ENCODE measurements around the gene ANKRD29. TPM values are rescaled to one million over a fixed set of nuclear protein-coding genes. Genes with fewer than 3 reads are reported as not detected.

ANKRD29 gene
- total and polyA plus RNA-seq, 10 of the 15 experiments (the other 5 are each of a cell fraction or from before 2014, with no cell fraction given), result 0.53 to 9.2 (median 1.6) TPM

DNA sequence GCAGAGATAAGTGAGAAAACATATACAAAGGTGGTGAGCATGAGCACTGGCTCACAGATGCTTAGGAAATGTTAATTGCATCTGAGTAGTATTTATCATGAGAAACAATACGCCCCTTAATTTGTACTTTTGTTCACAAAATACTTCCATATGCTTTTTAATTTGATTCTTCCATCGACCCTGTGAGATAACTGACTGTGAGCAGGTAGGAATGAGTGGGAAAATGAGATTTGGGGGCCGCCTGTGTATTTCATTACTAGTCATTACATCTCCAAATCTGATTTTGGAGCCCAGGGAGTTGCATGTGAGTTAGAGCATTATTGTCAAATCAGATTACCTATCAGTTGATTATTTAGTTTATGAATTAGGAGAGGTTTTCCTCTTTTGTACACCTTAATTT, 39.7 kb downstream of the ANKRD29 start:
- H3K4me1 ChIP-seq (ENCODE audit: control insufficient read depth, insufficient read depth, low read length), result peaks cover 10% of the 10 kb centered on the region
- 24% methylated on average over 3 of the region's 3 CpGs for WGBS (ENCODE audit: insufficient coverage, insufficient replicate concordance, low lambda C conversion rate, missing lambda C conversion rate)
- BruUV-seq (replicated peaks), result no TSS peak
- in situ Hi-C loops (cut with MboI) (loop anchor here (5.0 to 10.0 kb wide), 2 partner anchors 184 to 502 kb away; no protein-coding TSS in a partner anchor), intact Hi-C loops (cut with micrococcal nuclease; ENCODE audit: unreplicated experiment) (loop anchor here (2.0 to 10.0 kb wide), 3 partner anchors 294 to 496 kb away; partner anchors contain the start of gene TTC39C)
- ATAC-seq, result no peak
- TF ChIP-seq CHD1 (IDR thresholded peaks at IDR 0.05; ENCODE audit: low read depth, low read length), result no peak
- TF ChIP-seq PAX8 (IDR thresholded peaks at IDR 0.05), result no peak
- TF ChIP-seq TARDBP (IDR thresholded peaks at IDR 0.05; ENCODE audit: borderline replicate concordance), result no peak
- TF ChIP-seq, protein P1, sequence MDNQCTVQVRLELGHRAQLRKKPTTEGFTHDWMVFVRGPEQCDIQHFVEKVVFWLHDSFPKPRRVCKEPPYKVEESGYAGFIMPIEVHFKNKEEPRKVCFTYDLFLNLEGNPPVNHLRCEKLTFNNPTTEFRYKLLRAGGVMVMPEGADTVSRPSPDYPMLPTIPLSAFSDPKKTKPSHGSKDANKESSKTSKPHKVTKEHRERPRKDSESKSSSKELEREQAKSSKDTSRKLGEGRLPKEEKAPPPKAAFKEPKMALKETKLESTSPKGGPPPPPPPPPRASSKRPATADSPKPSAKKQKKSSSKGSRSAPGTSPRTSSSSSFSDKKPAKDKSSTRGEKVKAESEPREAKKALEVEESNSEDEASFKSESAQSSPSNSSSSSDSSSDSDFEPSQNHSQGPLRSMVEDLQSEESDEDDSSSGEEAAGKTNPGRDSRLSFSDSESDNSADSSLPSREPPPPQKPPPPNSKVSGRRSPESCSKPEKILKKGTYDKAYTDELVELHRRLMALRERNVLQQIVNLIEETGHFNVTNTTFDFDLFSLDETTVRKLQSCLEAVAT (IDR thresholded peaks at IDR 0.05), result no peak
- no peak for TF ChIP-seq NFXL1 (IDR thresholded peaks at IDR 0.05; ENCODE audit: borderline replicate concordance)
- no peak for TF ChIP-seq MEF2A (IDR thresholded peaks at IDR 0.05; ENCODE audit: insufficient read depth, low read depth, low read length)
- TF ChIP-seq ESRRA (IDR thresholded peaks at IDR 0.05; ENCODE audit: low read length), result no peak
- TF ChIP-seq NRF1 (conservative IDR thresholded peaks at IDR 0.05; ENCODE audit: low read depth, low read length), result no peak
- TF ChIP-seq MYC (IDR thresholded peaks at IDR 0.05; ENCODE audit: insufficient read depth, insufficient read length, insufficient replicate concordance, low read length, severe bottlenecking), result no peak
- H3K36me3 ChIP-seq (ENCODE audit: control insufficient read depth in 2 of 2, insufficient read depth in 2 of 2, low read length in 1 of 2), result no peaks in the 10 kb centered on the region
- no peaks in the 10 kb centered on the region for H4K20me1 ChIP-seq (ENCODE audit: control insufficient read depth, insufficient read depth)
- H3K27me3 ChIP-seq (replicated peaks in 1 of 2; ENCODE audit: control insufficient read depth in 2 of 2, insufficient read depth in 2 of 2, low read length in 1 of 2), result peaks cover 0 to 5% of the 10 kb centered on the region in 2 experiments; a peak in 2 of 4 replicates
- H3K9ac ChIP-seq (ENCODE audit: control insufficient read depth, insufficient read depth, low read length), result no peak overlapping the region
- H3K9me3 ChIP-seq (replicated peaks; ENCODE audit: control insufficient read depth, insufficient read depth, low read length), result no peaks in the 10 kb centered on the region
- H3K4me3 ChIP-seq, result no peak overlapping the region
- H3K4me2 ChIP-seq (ENCODE audit: control insufficient read depth, insufficient read depth), result no peak overlapping the region
- ChIA-PET POLR2A (no interaction called here), CTCF (interaction anchor here (1.0 to 13.7 kb wide), 9 partner anchors 10 to 495 kb away, joined by 3 to 233 read pairs (median 8); no protein-coding TSS in a partner anchor), SMC1A (ENCODE audit: uncharacterized antibody, unreplicated experiment) (interaction anchor here (2.4 to 12.4 kb wide), 2 partner anchors 80 to 187 kb away, joined by 9 to 167 read pairs; no protein-coding TSS in a partner anchor), RAD21 (ENCODE audit: unreplicated experiment) (interaction anchor here (1.5 to 9.7 kb wide), 3 partner anchors 9 to 188 kb away, joined by 5 to 148 read pairs (median 11); no protein-coding TSS in a partner anchor)
- no peaks in the 10 kb centered on the region for H3K79me2 ChIP-seq (ENCODE audit: control insufficient read depth, insufficient read depth, low read length)
- H3K27ac ChIP-seq (ENCODE audit: control insufficient read depth, insufficient read depth), result no peak overlapping the region
- DNase-seq (ENCODE audit: low read depth, low spot score), result no peak
- FAIRE-seq, result no peak
- H2AFZ ChIP-seq (ENCODE audit: control insufficient read depth, low read depth, low read length), result no peak overlapping the region
